Suprapubic skin (tissue), 4 donors: ENCODE results near the gene ANKRD39. TPM values are rescaled to one million over a fixed set of nuclear protein-coding genes. Genes with fewer than 3 reads are reported as not detected.

Experiments used
- DNase-seq, 2 donors: peaks; one replicate each; pipeline ENCODE4 v3.0.0-alpha.2; 2019; ENCODE audit warnings: low spot score in 2 of 2
- H3K27ac ChIP-seq: fragments of 200-600 bp; sonication (generic); one replicate; pipeline ENCODE4 v1.5.1; 2019
- H3K27me3 ChIP-seq: fragments of 200-600 bp; sonication (generic); one replicate; pipeline ENCODE4 v1.5.1; 2019
- H3K36me3 ChIP-seq: fragments of 200-600 bp; sonication (generic); one replicate; pipeline ENCODE4 v1.5.1; 2019
- H3K4me1 ChIP-seq: fragments of 200-600 bp; sonication (generic); one replicate; pipeline ENCODE4 v1.5.1; 2019
- H3K4me3 ChIP-seq: fragments of 200-600 bp; sonication (generic); one replicate; pipeline ENCODE4 v1.5.1; 2019; ENCODE audit warnings: mild to moderate bottlenecking
- H3K9me3 ChIP-seq: fragments of 200-600 bp; sonication (generic); one replicate; pipeline ENCODE4 v1.5.1; 2019
- EP300 ChIP-seq: sonication (generic); formaldehyde crosslinking; IDR thresholded peaks from one replicate; pipeline ENCODE4 v1.6.1; 2017; ENCODE audit warnings: antibody characterized with exemption
- POLR2A ChIP-seq, 2 donors: fragments of 450-650 bp; IDR thresholded peaks; one replicate each; pipeline ENCODE4 v1.6.1; 2017; ENCODE audit warnings: antibody characterized with exemption in 2 of 2, mild to moderate bottlenecking in 2 of 2, moderate library complexity in 2 of 2
- POLR2AphosphoS5 ChIP-seq, 3 donors: sonication (generic); formaldehyde crosslinking; IDR thresholded peaks; one replicate each; pipeline ENCODE4 v1.6.1; 2017; ENCODE audit warnings: antibody characterized with exemption in 3 of 3
- WGBS: methylation state at CpG from one replicate; pipeline ENCODE4 v1.1.5; 2018; 5-methylcytosine and 5-hydroxymethylcytosine counted together
- total RNA-seq, 4 donors: library from RNA; depleted of rRNA; stranded (reverse); fragments of >200 nt; gene quantifications; one replicate each; pipeline ENCODE4 v1.1.0, GENCODE V29; 2016
- TF ChIP-seq, protein P1 (sequence below), 2 donors: fragments of 200-600 bp in 1 of 2; fragments of 450-650 bp in 1 of 2; sonication (generic) in 1 of 2; IDR thresholded peaks; one replicate each; pipeline ENCODE4 v1.5.1; 2016 to 2019; ENCODE audit warnings: antibody characterized with exemption in 2 of 2, mild to moderate bottlenecking in 1 of 2, moderate library complexity in 1 of 2

ANKRD39 gene
- total RNA-seq, 4 donors from 2014 or later: 16.1 to 22.1 (median 20.6) TPM

DNA sequence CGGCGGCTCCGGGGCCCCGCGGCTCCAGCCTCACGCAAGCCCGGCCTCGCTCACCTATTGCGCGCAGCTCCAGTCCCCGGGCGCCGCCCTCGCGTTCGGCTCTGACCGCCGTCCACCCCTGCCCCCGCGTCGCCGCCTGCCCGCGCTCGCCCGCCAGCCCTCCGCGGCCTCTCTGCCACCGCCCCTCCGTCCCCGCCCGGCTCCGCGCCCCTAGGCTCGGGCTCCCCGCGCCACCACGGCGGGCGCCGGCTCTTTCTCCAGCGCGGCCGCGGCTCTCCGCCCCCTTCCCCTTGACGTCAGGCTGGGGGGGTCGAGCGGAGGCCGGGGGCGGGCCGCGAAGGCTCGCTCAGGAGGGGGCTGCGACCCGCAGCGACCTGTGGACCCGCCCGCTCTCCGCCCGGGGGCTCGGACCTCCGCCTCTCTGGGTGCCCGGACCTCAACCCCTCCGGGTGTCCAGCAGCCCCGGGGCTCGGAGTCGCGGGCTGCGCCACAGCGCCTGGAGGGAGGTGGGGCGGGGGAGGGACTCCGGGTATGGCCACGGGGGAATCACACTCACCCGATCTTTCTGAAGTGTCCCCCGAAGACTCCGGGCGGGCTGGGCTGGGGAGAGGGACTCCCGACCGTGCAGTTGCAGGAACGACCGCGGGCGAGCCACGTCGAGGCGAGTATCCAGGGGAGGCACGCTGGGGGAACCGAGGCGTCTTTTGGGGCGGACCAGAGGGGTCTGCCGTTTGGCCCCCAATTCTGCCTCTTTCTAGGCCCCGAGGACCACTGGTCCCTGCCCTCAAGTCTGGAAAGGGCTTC is 12.2 kb upstream of the ANKRD39 start, which contains the start of gene SEMA4C:
Gene SEMA4C (minus strand): TSS at position 259 of the 804 bp plus-strand sequence. CDS start 2,194 bp downstream, outside the sequence.
- WGBS: 7% methylated on average over 3 of the region's 93 CpGs
- Histone ChIP-seq H3K27ac (peak within 1 kb of the TSS; percentile 98), H3K27me3 (no peaks in the 10 kb centered on the region), H3K4me3 (peak within 1 kb of the TSS; percentile 99), H3K36me3 (peaks cover 14% of the 10 kb centered on the region), H3K9me3 (no peaks in the 10 kb centered on the region), H3K4me1 (peaks cover 67% of the 10 kb centered on the region)
- DNase-seq: peak in 1 of 2 donors; percentile 80
- TF ChIP-seq POLR2A (IDR thresholded peaks at IDR 0.05) (peak in 1 of 2 donors; percentile 31), EP300 (no peak)

DNA sequence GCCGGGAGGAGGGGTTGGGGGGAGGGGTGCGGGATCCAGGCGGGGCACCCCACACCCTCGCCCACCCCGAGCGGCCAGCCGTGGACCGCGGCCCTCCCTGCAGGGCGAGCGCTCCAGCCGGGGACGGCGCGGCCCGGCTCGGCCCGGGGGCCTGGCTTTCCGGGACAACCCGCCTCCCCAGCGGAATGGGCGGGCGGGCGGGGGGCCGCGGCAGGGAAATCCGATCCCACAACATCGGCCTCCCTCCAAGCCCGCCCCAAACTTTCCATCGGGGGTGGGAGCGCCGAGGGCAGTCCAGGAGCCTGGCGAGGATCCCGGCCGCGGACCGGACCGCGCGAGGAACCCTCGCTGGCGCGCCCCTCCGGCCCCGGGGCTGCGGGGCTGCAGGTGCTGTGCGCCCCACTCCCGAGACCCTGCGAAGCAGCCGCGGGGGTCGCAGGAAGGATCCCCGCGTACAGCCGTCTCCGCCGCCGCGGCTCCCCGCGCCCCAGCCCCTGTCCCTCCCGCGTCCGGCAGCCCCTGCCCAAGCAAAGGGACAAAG is 11.5 kb upstream of the ANKRD39 start:
- peaks cover 60% of the 10 kb centered on the region for H3K4me1 ChIP-seq
- H3K9me3 ChIP-seq: no peaks in the 10 kb centered on the region
- TF ChIP-seq EP300 (no peak), POLR2AphosphoS5 (IDR thresholded peaks at IDR 0.05) (no peak), POLR2A (IDR thresholded peaks at IDR 0.05) (no peak)
- TF ChIP-seq, protein P1, sequence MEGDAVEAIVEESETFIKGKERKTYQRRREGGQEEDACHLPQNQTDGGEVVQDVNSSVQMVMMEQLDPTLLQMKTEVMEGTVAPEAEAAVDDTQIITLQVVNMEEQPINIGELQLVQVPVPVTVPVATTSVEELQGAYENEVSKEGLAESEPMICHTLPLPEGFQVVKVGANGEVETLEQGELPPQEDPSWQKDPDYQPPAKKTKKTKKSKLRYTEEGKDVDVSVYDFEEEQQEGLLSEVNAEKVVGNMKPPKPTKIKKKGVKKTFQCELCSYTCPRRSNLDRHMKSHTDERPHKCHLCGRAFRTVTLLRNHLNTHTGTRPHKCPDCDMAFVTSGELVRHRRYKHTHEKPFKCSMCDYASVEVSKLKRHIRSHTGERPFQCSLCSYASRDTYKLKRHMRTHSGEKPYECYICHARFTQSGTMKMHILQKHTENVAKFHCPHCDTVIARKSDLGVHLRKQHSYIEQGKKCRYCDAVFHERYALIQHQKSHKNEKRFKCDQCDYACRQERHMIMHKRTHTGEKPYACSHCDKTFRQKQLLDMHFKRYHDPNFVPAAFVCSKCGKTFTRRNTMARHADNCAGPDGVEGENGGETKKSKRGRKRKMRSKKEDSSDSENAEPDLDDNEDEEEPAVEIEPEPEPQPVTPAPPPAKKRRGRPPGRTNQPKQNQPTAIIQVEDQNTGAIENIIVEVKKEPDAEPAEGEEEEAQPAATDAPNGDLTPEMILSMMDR (IDR thresholded peaks at IDR 0.05): no peak
- H3K4me3 ChIP-seq: peak overlapping the region; percentile 99
- peaks cover 21% of the 10 kb centered on the region for H3K36me3 ChIP-seq
- no peaks in the 10 kb centered on the region for H3K27me3 ChIP-seq
- 0% methylated on average over 9 of the region's 64 CpGs for WGBS
- peak overlapping the region; percentile 98 for H3K27ac ChIP-seq
- peak in 1 of 2 donors; percentile 91 for DNase-seq

DNA sequence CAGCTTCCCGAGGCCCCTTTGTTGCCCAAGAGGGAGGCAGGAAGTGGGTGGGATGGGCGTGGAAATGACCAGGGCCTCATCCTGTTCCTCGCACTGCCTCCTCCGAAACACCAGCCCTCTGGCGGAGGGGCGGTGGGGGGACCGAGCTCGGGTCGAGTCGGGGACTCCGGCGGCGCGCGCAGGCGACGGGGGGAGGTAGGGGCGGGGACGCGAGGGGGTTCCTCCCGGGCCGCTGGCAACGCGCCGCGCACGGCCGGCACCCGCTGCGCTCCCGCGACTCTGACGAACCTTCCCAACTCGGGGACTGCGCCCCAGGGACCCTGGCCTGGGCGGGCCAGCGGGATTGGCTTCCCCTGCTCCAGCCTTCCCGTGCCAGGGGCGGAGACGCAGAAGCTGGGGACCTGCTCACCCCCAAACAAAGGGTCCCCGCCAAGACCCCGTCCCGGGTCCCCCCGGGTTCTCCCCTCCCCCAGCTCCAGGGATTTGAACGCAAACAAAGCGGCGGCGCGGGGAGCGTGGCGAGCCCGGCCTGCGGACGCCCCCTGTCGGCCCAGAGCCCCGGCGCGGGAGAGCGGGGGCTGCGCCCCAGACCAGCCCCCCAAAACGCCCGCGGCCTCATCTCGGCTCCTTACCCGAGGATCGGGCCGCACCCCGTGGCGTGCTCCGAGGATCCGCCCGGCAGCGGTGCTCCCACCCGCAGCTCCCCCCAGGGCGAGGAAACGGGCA is 10.9 kb upstream of the ANKRD39 start:
- H3K4me1 ChIP-seq: peaks cover 54% of the 10 kb centered on the region
- DNase-seq: peak; percentile 93 to 96

DNA sequence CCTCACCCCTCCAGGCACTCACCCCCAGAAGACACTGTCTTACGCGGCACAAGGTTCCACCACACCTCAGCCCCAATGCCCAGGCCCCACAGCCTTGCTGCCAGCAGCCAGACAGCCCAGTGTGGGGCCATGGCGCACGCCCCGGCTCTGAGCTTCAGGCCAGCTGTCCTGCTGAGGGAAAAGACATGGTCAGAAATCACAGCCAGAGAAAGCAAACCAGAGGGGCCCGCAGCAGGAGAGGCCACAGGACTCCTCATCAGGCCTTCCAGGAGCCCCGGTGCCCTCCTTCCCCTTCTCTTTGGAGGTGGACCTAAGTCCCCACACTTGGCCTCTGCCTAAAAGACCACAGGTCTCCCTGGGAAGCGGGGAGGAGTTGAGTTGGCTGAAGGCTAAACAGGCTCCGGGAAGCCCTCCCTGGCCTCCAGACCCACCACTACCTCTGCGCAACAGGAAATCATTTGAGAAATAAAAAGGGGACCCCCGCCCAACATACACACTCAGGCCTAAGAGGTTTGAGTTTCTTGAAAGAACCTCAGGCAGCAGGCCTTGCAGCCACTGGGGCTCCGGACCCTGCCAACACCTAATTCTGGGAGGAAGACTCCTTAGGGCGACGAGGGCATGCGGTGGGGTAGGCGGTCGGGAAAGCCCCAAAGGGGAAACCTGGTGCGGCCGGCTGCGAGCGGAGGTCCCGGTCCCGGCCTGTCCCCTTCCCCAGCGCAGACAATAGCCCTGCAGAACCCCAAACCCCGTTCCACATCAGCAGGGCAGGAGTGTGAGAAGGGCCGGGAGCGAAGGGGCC is 10.1 kb upstream of the ANKRD39 start:
- H3K27ac ChIP-seq: peak overlapping the region; percentile 98
- no peaks in the 10 kb centered on the region for H3K9me3 ChIP-seq
- H3K4me1 ChIP-seq: peaks cover 46% of the 10 kb centered on the region
- TF ChIP-seq POLR2AphosphoS5 (IDR thresholded peaks at IDR 0.05): no peak
- TF ChIP-seq POLR2A (IDR thresholded peaks at IDR 0.05): no peak
- TF ChIP-seq, protein P1 (IDR thresholded peaks at IDR 0.05): no peak
- DNase-seq: peak in 1 of 2 donors; percentile 63
- WGBS: 16% methylated on average over 10 of the region's 27 CpGs
- H3K36me3 ChIP-seq: peaks cover 35% of the 10 kb centered on the region
- no peaks in the 10 kb centered on the region for H3K27me3 ChIP-seq
- H3K4me3 ChIP-seq: peak overlapping the region; percentile 99

More for the DNA sequence above, 10.9 kb upstream of the ANKRD39 start:
- Histone ChIP-seq H3K27me3 (no peaks in the 10 kb centered on the region), H3K9me3 (no peaks in the 10 kb centered on the region), H3K27ac (peak overlapping the region; percentile 98), H3K4me3 (peak overlapping the region; percentile 99), H3K36me3 (peaks cover 27% of the 10 kb centered on the region)
- WGBS: 0% methylated on average over 5 of the region's 76 CpGs
- TF ChIP-seq, protein P1 (IDR thresholded peaks at IDR 0.05): peak; percentile 27 to 52
- no peak for TF ChIP-seq POLR2A (IDR thresholded peaks at IDR 0.05)
